K562 (cell line): ENCODE measurements around the gene SPTA1. TPM values are rescaled to one million over a fixed set of nuclear protein-coding genes. Genes with fewer than 3 reads are reported as not detected.

Experiments used
- ASH1L ChIP-seq: fragments of 450-650 bp; IDR thresholded peaks from 2 replicates; pipeline ENCODE4 v1.6.1; 2018; ENCODE audit warnings: borderline replicate concordance, mild to moderate bottlenecking, low read depth; ENCODE audit not compliant: partially characterized antibody
- ELF4 ChIP-seq: fragments of 450-650 bp; formaldehyde crosslinking; IDR thresholded peaks from 2 replicates; pipeline ENCODE4 v1.4.0; 2022; ENCODE audit warnings: missing genetic modification characterization
- FOXK1 ChIP-seq: sonication (generic); formaldehyde crosslinking; IDR thresholded peaks from 2 replicates; pipeline ENCODE4 v1.8.0; 2022; ENCODE audit warnings: missing genetic modification reagents, mild to moderate bottlenecking, borderline replicate concordance
- HDAC3 ChIP-seq: fragments of 450-650 bp; IDR thresholded peaks from 2 replicates; pipeline ENCODE4 v1.6.1; 2018; ENCODE audit warnings: borderline replicate concordance, mild to moderate bottlenecking, moderate library complexity; ENCODE audit not compliant: partially characterized antibody
- ILK ChIP-seq: fragments of 450-650 bp; IDR thresholded peaks from 2 replicates; pipeline ENCODE4 v1.6.1; 2016; ENCODE audit warnings: missing genetic modification characterization, low read depth, mild to moderate bottlenecking, missing compliant biosample characterization, moderate library complexity, borderline replicate concordance
- JUND ChIP-seq, 2 experiments: IDR thresholded peaks; 2 replicates in 1 of 2; 3 replicates in 1 of 2; pipeline ENCODE4 v1.6.1; 2011; ENCODE audit warnings: borderline replicate concordance in 2 of 2, low read depth in 2 of 2, low read length in 2 of 2, improper control_type of control experiment in 1 of 2, missing biosample characterization in 1 of 2, missing genetic modification characterization in 1 of 2, missing genetic modification reagents in 1 of 2
- LEF1 ChIP-seq: fragments of 450-650 bp; IDR thresholded peaks from 2 replicates; pipeline ENCODE4 v1.6.1; 2016; ENCODE audit warnings: mild to moderate bottlenecking
- PKNOX1 ChIP-seq: fragments of 450-650 bp; IDR thresholded peaks from 2 replicates; pipeline ENCODE4 v1.6.1; 2016
- POLR2AphosphoS5 ChIP-seq: IDR thresholded peaks from 2 replicates; pipeline ENCODE4 v1.6.1; 2011; ENCODE audit warnings: mild to moderate bottlenecking, low read depth, low read length, moderate library complexity; ENCODE audit not compliant: control insufficient read depth, insufficient read depth
- RBM25 ChIP-seq: fragments of 200-400 bp; formaldehyde crosslinking; IDR thresholded peaks from 2 replicates; pipeline ENCODE4 v1.6.1; 2018; ENCODE audit warnings: low read length, low read depth, moderate library complexity; ENCODE audit not compliant: severe bottlenecking
- SMARCA5 ChIP-seq: fragments of 450-650 bp; IDR thresholded peaks from 2 replicates; pipeline ENCODE4 v1.6.1; 2016
- SRF ChIP-seq, 2 experiments: fragments of 250-450, 450-650 bp in 1 of 2; sonication (Bioruptor Pico) in 1 of 2; sonication (generic) in 1 of 2; formaldehyde crosslinking; IDR thresholded peaks; 2 replicates each; pipeline versions ENCODE4 v1.5.0 to v1.5.1; 2020 to 2022; ENCODE audit warnings: mild to moderate bottlenecking in 1 of 2, missing genetic modification reagents in 1 of 2
- STAG1 ChIP-seq: sonication (generic); formaldehyde crosslinking; IDR thresholded peaks from 2 replicates; pipeline ENCODE4 v1.5.0; 2020; ENCODE audit warnings: missing genetic modification reagents, borderline replicate concordance
- STAT5B ChIP-seq: fragments of 250-450 bp; sonication (Bioruptor Pico); IDR thresholded peaks from 2 replicates; pipeline ENCODE4 v1.8.0; 2021; ENCODE audit warnings: mild to moderate bottlenecking, inconsistent platforms
- XRCC4 ChIP-seq: IDR thresholded peaks from one replicate; pipeline ENCODE4 v1.6.1; 2011; ENCODE audit not compliant: insufficient read depth, insufficient read length; ENCODE audit errors: extremely low read depth
- ZNF146 ChIP-seq: IDR thresholded peaks from one replicate; pipeline ENCODE4 v1.6.1; 2018; ENCODE audit warnings: missing compliant biosample characterization; ENCODE audit not compliant: unreplicated experiment
- ZNF407 ChIP-seq: fragments of 450-650 bp; IDR thresholded peaks from 2 replicates; pipeline ENCODE4 v1.6.1; 2016; ENCODE audit warnings: low read depth
- ZNF586 ChIP-seq: fragments of 450-650 bp; formaldehyde crosslinking; conservative IDR thresholded peaks from 2 replicates; pipeline ENCODE4 v1.4.0; 2020; ENCODE audit warnings: mild to moderate bottlenecking, moderate library complexity
- ZNF830 ChIP-seq: fragments of 250-450 bp; sonication (Bioruptor Pico); IDR thresholded peaks from 2 replicates; pipeline ENCODE4 v1.5.0; 2021; ENCODE audit warnings: mild to moderate bottlenecking
- polyA plus RNA-seq, 8 experiments: library from polyadenylated mRNA; depleted of rRNA in 4 of 8; stranded (reverse) in 5 of 8; unstranded in 3 of 8; fragments of >200 nt; fragmentation: Nextera tagmentation in 2 of 8; fragmentation: Illumina TruSeq in 1 of 8; extraction: Ambion mirVana in 2 of 8; extraction: Trizol in 1 of 8; gene quantifications; 2 replicates each; pipeline versions ENCODE4 v1.2.1 to v1.2.3, GENCODE V29; 2011 to 2014; ENCODE audit warnings: inconsistent platforms in 1 of 8, missing spikeins in 1 of 8
- total RNA-seq, 7 experiments: library from RNA; depleted of rRNA in 6 of 7; stranded (reverse); fragments of >200 nt in 6 of 7; fragmentation: Illumina TruSeq in 2 of 7; extraction: Trizol in 2 of 7; gene quantifications; 2 replicates each; pipeline versions ENCODE4 v1.2.1 to v1.2.3, GENCODE V29; 2011 to 2021; ENCODE audit warnings: low replicate concordance in 1 of 7

SPTA1 gene
- total and polyA plus RNA-seq, 9 of the 15 experiments (the other 6 are each of a cell fraction or from before 2014, with no cell fraction given), result 11.0 to 62.1 (median 45.9) TPM

GRCh38 chr1:158728510-158729225, 42.2 kb upstream of the SPTA1 start (continued):
- peak; percentile 38; the same call in 1 of the 2 replicates for TF ChIP-seq PKNOX1
- TF ChIP-seq STAG1 (CRISPR knock-in tag), result no peak
- TF ChIP-seq ZNF407, result no peak
- TF ChIP-seq ZNF830, result no peak
- no peak for TF ChIP-seq XRCC4
- no peak for TF ChIP-seq ZNF586
- peak; percentile 32; the same call in 1 of the 2 replicates for TF ChIP-seq LEF1
- peak; percentile 5; the same call in 1 of the 2 replicates for TF ChIP-seq JUND (IDR thresholded peaks at IDR 0.05; ENCODE audit: borderline replicate concordance, low read depth, low read length)
- no peak for TF ChIP-seq JUND (tag; IDR thresholded peaks at IDR 0.05; ENCODE audit: borderline replicate concordance, low read depth, low read length)
- TF ChIP-seq HDAC3, result no peak
- TF ChIP-seq SMARCA5, result peak; percentile 28; the same call in 1 of the 2 replicates
- TF ChIP-seq POLR2AphosphoS5, result no peak
- no peak for TF ChIP-seq ELF4 (CRISPR knock-in tag)
- TF ChIP-seq ASH1L, result no peak
- no peak for TF ChIP-seq FOXK1 (CRISPR knock-in tag)
- no peak for TF ChIP-seq STAT5B
- TF ChIP-seq ILK, result no peak
- no peak for TF ChIP-seq ZNF146 (CRISPR knock-in tag)
- TF ChIP-seq RBM25, result peak; percentile 98
- no peak for TF ChIP-seq SRF (CRISPR knock-in tag; IDR thresholded peaks at IDR 0.05)
